Subcutaneous abdominal adipose tissue (tissue), 5 donors: ENCODE measurements around the gene CNTN2.

Experiments
- H3K27ac ChIP-seq: one replicate; pipeline ENCODE4 v1.7.0; 2013; ENCODE audit warnings: low read depth, mild to moderate bottlenecking, inconsistent platforms, low read length, moderate library complexity
- H3K27me3 ChIP-seq, 5 donors: one replicate each; pipeline ENCODE4 v1.7.0; 2013; ENCODE audit warnings: low read length in 5 of 5, inconsistent platforms in 1 of 5; ENCODE audit not compliant: control insufficient read depth in 5 of 5, insufficient read depth in 4 of 5
- H3K36me3 ChIP-seq, 5 donors: one replicate each; pipeline ENCODE4 v1.7.0; 2013; ENCODE audit warnings: low read length in 5 of 5; ENCODE audit not compliant: control insufficient read depth in 5 of 5, insufficient read depth in 5 of 5
- H3K4me1 ChIP-seq, 5 donors: one replicate each; pipeline ENCODE4 v1.7.0; 2013; ENCODE audit warnings: low read length in 5 of 5, mild to moderate bottlenecking in 3 of 5, moderate library complexity in 1 of 5; ENCODE audit not compliant: control insufficient read depth in 5 of 5, insufficient read depth in 5 of 5
- H3K4me3 ChIP-seq, 5 donors: one replicate each; pipeline ENCODE4 v1.7.0; 2013; ENCODE audit warnings: low read length in 5 of 5, low read depth in 1 of 5
- H3K9ac ChIP-seq, 5 donors: one replicate each; pipeline ENCODE4 v1.7.0; 2013; ENCODE audit warnings: low read length in 5 of 5, mild to moderate bottlenecking in 4 of 5, moderate library complexity in 3 of 5
- H3K9me3 ChIP-seq, 5 donors: one replicate each; pipeline ENCODE4 v1.7.0; 2013; ENCODE audit warnings: low read length in 5 of 5; ENCODE audit not compliant: control insufficient read depth in 5 of 5
- donor health status: healthy.
- donor health status: healthy.
- donor health status: healthy.
- donor health status: healthy.
- donor health status: healthy.

The CNTN2 gene

GRCh38 chr1:205018381-205018780 lies 24.6 kb upstream of the CNTN2 start:
- H3K9ac ChIP-seq: no peak overlapping the region
- peaks cover 0 to 7% (median 3%) of the 10 kb centered on the region in 5 donors for H3K27me3 ChIP-seq
- H3K27ac ChIP-seq: no peak overlapping the region
- H3K4me1 ChIP-seq: peaks cover 3 to 21% (median 18%) of the 10 kb centered on the region in 5 donors
- no peaks in the 10 kb centered on the region for H3K9me3 ChIP-seq
- H3K36me3 ChIP-seq: no peaks in the 10 kb centered on the region
- no peak overlapping the region for H3K4me3 ChIP-seq

- Histone ChIP-seq H3K4me1 (peaks cover 0 to 7% (median 5%) of the 10 kb centered on the region in 5 donors), H3K36me3 (no peaks in the 10 kb centered on the region), H3K9ac (no peak overlapping the region), H3K9me3 (no peaks in the 10 kb centered on the region), H3K4me3 (no peak overlapping the region), H3K27me3 (peaks cover 0 to 6% (median 3%) of the 10 kb centered on the region in 5 donors), H3K27ac (no peak overlapping the region)
These were observed 22.5 kb upstream of the CNTN2 start for GRCh38 chr1:205020466-205020865.

- Histone ChIP-seq H3K9me3 (no peaks in the 10 kb centered on the region), H3K4me3 (no peak overlapping the region), H3K4me1 (peaks cover 0 to 7% (median 5%) of the 10 kb centered on the region in 5 donors), H3K36me3 (no peaks in the 10 kb centered on the region), H3K27me3 (peaks cover under 1 to 10% (median 3%) of the 10 kb centered on the region in 5 donors), H3K9ac (no peak overlapping the region), H3K27ac (no peak overlapping the region)
These were observed 18.3 kb upstream of the CNTN2 start for GRCh38 chr1:205024679-205025078.

- Histone ChIP-seq H3K4me3 (no peak overlapping the region), H3K27me3 (peaks cover 2 to 9% (median 7%) of the 10 kb centered on the region in 5 donors), H3K4me1 (peaks cover 0 to 7% (median 5%) of the 10 kb centered on the region in 5 donors), H3K27ac (no peak overlapping the region), H3K9me3 (no peaks in the 10 kb centered on the region), H3K36me3 (no peaks in the 10 kb centered on the region), H3K9ac (no peak overlapping the region)
These were observed 17.8 kb upstream of the CNTN2 start for GRCh38 chr1:205025239-205025638.

- Histone ChIP-seq H3K4me3 (no peak overlapping the region), H3K9ac (no peak overlapping the region), H3K9me3 (no peaks in the 10 kb centered on the region), H3K27me3 (peaks cover 6 to 14% (median 10%) of the 10 kb centered on the region in 5 donors), H3K27ac (no peak overlapping the region), H3K36me3 (no peaks in the 10 kb centered on the region), H3K4me1 (no peaks in the 10 kb centered on the region)
These were observed 16.8 kb upstream of the CNTN2 start for GRCh38 chr1:205026181-205026580.

- Histone ChIP-seq H3K9me3 (no peaks in the 10 kb centered on the region), H3K4me1 (no peaks in the 10 kb centered on the region), H3K27me3 (peaks cover 9 to 18% (median 16%) of the 10 kb centered on the region in 5 donors), H3K27ac (no peak overlapping the region), H3K4me3 (no peak overlapping the region), H3K36me3 (no peaks in the 10 kb centered on the region), H3K9ac (no peak overlapping the region)
These were observed 14.6 kb upstream of the CNTN2 start for GRCh38 chr1:205028390-205028789.

GRCh38 chr1:205028924-205029323 lies 14.1 kb upstream of the CNTN2 start:
- Histone ChIP-seq H3K9me3 (no peaks in the 10 kb centered on the region), H3K4me3 (no peak overlapping the region), H3K27me3 (peaks cover 9 to 18% (median 16%) of the 10 kb centered on the region in 5 donors), H3K9ac (no peak overlapping the region), H3K36me3 (no peaks in the 10 kb centered on the region), H3K4me1 (no peaks in the 10 kb centered on the region), H3K27ac (no peak overlapping the region)

GRCh38 chr1:205030241-205030640 lies 12.8 kb upstream of the CNTN2 start:
- no peak overlapping the region for H3K9ac ChIP-seq
- no peak overlapping the region for H3K4me3 ChIP-seq
- no peaks in the 10 kb centered on the region for H3K4me1 ChIP-seq
- no peaks in the 10 kb centered on the region for H3K9me3 ChIP-seq
- peaks cover 9 to 18% (median 16%) of the 10 kb centered on the region in 5 donors for H3K27me3 ChIP-seq
- no peak overlapping the region for H3K27ac ChIP-seq
- no peaks in the 10 kb centered on the region for H3K36me3 ChIP-seq

- Histone ChIP-seq H3K27ac (no peak overlapping the region), H3K27me3 (peaks cover 9 to 18% (median 16%) of the 10 kb centered on the region in 5 donors), H3K9me3 (no peaks in the 10 kb centered on the region)
These were observed 12.1 kb upstream of the CNTN2 start for GRCh38 chr1:205030896-205031295.

GRCh38 chr1:205032508-205032907 lies 10.5 kb upstream of the CNTN2 start:
- Histone ChIP-seq H3K27me3 (peaks cover 9 to 18% (median 16%) of the 10 kb centered on the region in 5 donors), H3K4me3 (no peak overlapping the region), H3K9me3 (no peaks in the 10 kb centered on the region), H3K9ac (no peak overlapping the region), H3K27ac (no peak overlapping the region), H3K4me1 (no peaks in the 10 kb centered on the region), H3K36me3 (no peaks in the 10 kb centered on the region)

More at GRCh38 chr1:205030896-205031295, 12.1 kb upstream of the CNTN2 start:
- Histone ChIP-seq H3K4me3 (no peak overlapping the region), H3K36me3 (no peaks in the 10 kb centered on the region), H3K4me1 (no peaks in the 10 kb centered on the region), H3K9ac (no peak overlapping the region)
